Measurements from ENCODE around the gene GAN. TPM values are rescaled to one million over a fixed set of nuclear protein-coding genes. Genes with fewer than 3 reads are reported as not detected.

GAN gene
- total and polyA plus RNA-seq, 9 of the 15 experiments (the other 6 are each of a cell fraction or from before 2014, with no cell fraction given), result 0.83 to 15.1 (median 5.2) TPM

DNA sequence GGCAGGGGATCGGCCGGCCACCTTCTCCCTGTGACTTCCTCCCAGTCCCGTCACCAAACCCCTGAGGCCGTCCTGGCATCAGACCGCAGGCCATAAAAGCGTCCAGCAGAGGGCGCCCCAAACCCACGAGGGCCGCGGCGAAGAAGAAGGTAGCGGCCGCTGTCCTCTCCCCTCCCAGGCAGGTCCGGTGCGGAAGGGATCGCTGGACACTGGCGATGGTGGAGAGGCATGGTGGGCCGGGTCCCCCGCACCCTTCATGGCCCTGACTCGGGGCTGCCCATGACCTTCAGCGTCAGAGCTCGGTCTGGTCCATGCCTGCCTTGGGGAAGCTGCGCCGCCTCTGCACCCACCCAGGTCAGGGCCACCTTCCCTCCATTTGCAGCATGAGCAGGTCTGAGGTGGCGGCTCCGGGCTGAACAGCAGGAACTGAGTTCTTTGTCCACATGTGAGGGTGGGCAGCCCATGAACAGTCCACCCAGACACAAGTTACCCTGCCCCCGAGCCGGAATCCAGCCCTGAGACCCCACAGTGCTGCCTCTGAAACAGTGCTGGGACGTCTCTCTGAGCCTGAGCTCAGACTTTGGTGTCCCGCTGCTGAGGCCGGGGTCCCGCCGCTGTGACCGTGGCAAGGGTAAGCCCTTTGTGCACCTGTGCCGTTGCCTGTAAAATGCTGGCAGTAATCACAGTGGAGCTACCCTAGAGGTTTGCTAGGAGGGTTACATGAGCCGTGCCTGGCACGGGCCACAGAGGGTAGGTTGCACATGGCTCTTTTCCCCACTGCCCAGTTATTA is 89.0 kb downstream of the GAN start (continued):
- TF ChIP-seq, protein P1, sequence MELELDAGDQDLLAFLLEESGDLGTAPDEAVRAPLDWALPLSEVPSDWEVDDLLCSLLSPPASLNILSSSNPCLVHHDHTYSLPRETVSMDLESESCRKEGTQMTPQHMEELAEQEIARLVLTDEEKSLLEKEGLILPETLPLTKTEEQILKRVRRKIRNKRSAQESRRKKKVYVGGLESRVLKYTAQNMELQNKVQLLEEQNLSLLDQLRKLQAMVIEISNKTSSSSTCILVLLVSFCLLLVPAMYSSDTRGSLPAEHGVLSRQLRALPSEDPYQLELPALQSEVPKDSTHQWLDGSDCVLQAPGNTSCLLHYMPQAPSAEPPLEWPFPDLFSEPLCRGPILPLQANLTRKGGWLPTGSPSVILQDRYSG (tag; conservative IDR thresholded peaks at IDR 0.05; ENCODE audit: low read depth), result no peak
- TF ChIP-seq ELF2 (CRISPR knock-in tag; IDR thresholded peaks at IDR 0.05), result no peak
- TF ChIP-seq ZFP36 (IDR thresholded peaks at IDR 0.05; ENCODE audit: low read depth, low read length, partially characterized antibody), result peak; percentile 87
- no peak; a peak in 1 of 4 replicates for TF ChIP-seq ETV6 (IDR thresholded peaks at IDR 0.05; ENCODE audit: borderline replicate concordance in 1 of 2, low read depth in 2 of 2, low read length in 1 of 2)
- no peak for TF ChIP-seq ETV6 (CRISPR knock-in tag; IDR thresholded peaks at IDR 0.05; ENCODE audit: borderline replicate concordance)
- no peak for TF ChIP-seq SMAD4 (CRISPR knock-in tag; conservative IDR thresholded peaks at IDR 0.05)
- no peak for TF ChIP-seq RBM17 (IDR thresholded peaks at IDR 0.05; ENCODE audit: borderline replicate concordance, low read depth, low read length)
- TF ChIP-seq HMGN3 (IDR thresholded peaks at IDR 0.05; ENCODE audit: borderline replicate concordance, extremely low read depth, insufficient read length, low read depth, low read length), result peak; percentile 61
- 0 out of 2 replicates have a peak, but pooled peaks have one; percentile 19 for TF ChIP-seq PHF8 (IDR thresholded peaks at IDR 0.05; ENCODE audit: borderline replicate concordance, low read length)
- TF ChIP-seq, protein P2, sequence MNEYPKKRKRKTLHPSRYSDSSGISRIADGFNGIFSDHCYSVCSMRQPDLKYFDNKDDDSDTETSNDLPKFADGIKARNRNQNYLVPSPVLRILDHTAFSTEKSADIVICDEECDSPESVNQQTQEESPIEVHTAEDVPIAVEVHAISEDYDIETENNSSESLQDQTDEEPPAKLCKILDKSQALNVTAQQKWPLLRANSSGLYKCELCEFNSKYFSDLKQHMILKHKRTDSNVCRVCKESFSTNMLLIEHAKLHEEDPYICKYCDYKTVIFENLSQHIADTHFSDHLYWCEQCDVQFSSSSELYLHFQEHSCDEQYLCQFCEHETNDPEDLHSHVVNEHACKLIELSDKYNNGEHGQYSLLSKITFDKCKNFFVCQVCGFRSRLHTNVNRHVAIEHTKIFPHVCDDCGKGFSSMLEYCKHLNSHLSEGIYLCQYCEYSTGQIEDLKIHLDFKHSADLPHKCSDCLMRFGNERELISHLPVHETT (CRISPR knock-in tag; conservative IDR thresholded peaks at IDR 0.05 in 1 of 2, IDR thresholded peaks at IDR 0.05 in 1 of 2), result no peak
- TF ChIP-seq TEAD2 (tag; IDR thresholded peaks at IDR 0.05), result no peak
- no peak for TF ChIP-seq NFE2L1 (tag; IDR thresholded peaks at IDR 0.05; ENCODE audit: borderline replicate concordance, low read depth)
- no peak for TF ChIP-seq MTF1 (CRISPR knock-in tag; IDR thresholded peaks at IDR 0.05; ENCODE audit: borderline replicate concordance)
- TF ChIP-seq ZNF507 (tag; conservative IDR thresholded peaks at IDR 0.05), result no peak
- TF ChIP-seq ZNF778 (CRISPR knock-in tag; IDR thresholded peaks at IDR 0.05), result no peak
- peak; percentile 95 for TF ChIP-seq HDGF (IDR thresholded peaks at IDR 0.05)
- TF ChIP-seq GABPB2 (CRISPR knock-in tag; conservative IDR thresholded peaks at IDR 0.05), result no peak
- TF ChIP-seq GTF2A2 (tag; IDR thresholded peaks at IDR 0.05), result no peak
- no peak for TF ChIP-seq PHTF2 (CRISPR knock-in tag; IDR thresholded peaks at IDR 0.05)
- TF ChIP-seq SMAD1 (IDR thresholded peaks at IDR 0.05; ENCODE audit: low read depth, low read length, partially characterized antibody), result peak; percentile 59
- TF ChIP-seq EWSR1 (IDR thresholded peaks at IDR 0.05; ENCODE audit: borderline replicate concordance, low read depth, partially characterized antibody), result no peak
- TF ChIP-seq GATAD2B (IDR thresholded peaks at IDR 0.05; ENCODE audit: borderline replicate concordance), result no peak
- no peak for TF ChIP-seq ZNF707 (CRISPR knock-in tag; conservative IDR thresholded peaks at IDR 0.05)
- no peak for TF ChIP-seq RBBP5 (IDR thresholded peaks at IDR 0.05; ENCODE audit: borderline replicate concordance, insufficient read depth, low read length, poor library complexity, severe bottlenecking)
- no peak for TF ChIP-seq JUN (IDR thresholded peaks at IDR 0.05; ENCODE audit: borderline replicate concordance, low read depth, low read length)
- no peak for TF ChIP-seq JUN (CRISPR knock-in tag; IDR thresholded peaks at IDR 0.05; ENCODE audit: borderline replicate concordance)
- no peak for TF ChIP-seq TRIM24 (IDR thresholded peaks at IDR 0.05)
